MM.1S (cell line): ENCODE data around the gene CASS4.

ENCODE experiments used
- CTCF ChIP-seq: fragments of 300-600 bp; sonication (generic); IDR thresholded peaks from 2 replicates; pipeline ENCODE4 v1.5.1; 2016; ENCODE audit warnings: antibody characterized with exemption, low read length, mixed read lengths
- EZH2 ChIP-seq: fragments of 300-600 bp; sonication (generic); optimal IDR thresholded peaks from 2 replicates; pipeline ENCODE3; 2017; ENCODE audit warnings: low read depth, mild to moderate bottlenecking, antibody characterized with exemption, low read length, mixed read lengths

- TF ChIP-seq CTCF (no peak), EZH2 (no peak)
Observed at GRCh38 chr20:56403465-56403864, 8.6 kb upstream of the CASS4 start.
